Endothelial cell of umbilical vein (primary cell): Measurements from ENCODE around the gene FAM43A. TPM values are rescaled to one million over a fixed set of nuclear protein-coding genes. Genes with fewer than 3 reads are reported as not detected.

ENCODE experiments used
- BruUV-seq: library from RNA; stranded (reverse); fragments of 400-500 nt; replicated peaks from 2 replicates; lab custom pipeline; 2021; lab: Mats Ljungman, UMichigan
- CTCF ChIA-PET: fragments of 300-600, 350-600 bp; sonication (Branson Sonifier 250); formaldehyde crosslinking; loops from one replicate; lab custom pipeline; 2021; ENCODE audit warnings: antibody characterized with exemption, inconsistent platforms; lab: Charles Lee
- POLR2A ChIA-PET: fragments of 300-600, 350-600 bp; sonication (Branson Sonifier 250); formaldehyde crosslinking; loops from one replicate; lab custom pipeline; 2021; ENCODE audit warnings: antibody characterized with exemption, inconsistent platforms; lab: Charles Lee
- DNase-seq: peaks from one replicate; pipeline ENCODE4 v3.0.0-alpha.2; 2011; ENCODE audit warnings: low read depth, low spot score
- FAIRE-seq: peaks from 2 replicates; lab custom pipeline; 2011; peaks lifted over from hg19 to GRCh38; lab: Jason Lieb, UNC
- H2AFZ ChIP-seq: 2 replicates; pipeline ENCODE4 v1.6.0; 2012; ENCODE audit warnings: low read depth, low read length, control low read depth, inconsistent platforms
- H3K27ac ChIP-seq: 2 replicates; pipeline ENCODE4 v1.5.1; 2011; ENCODE audit warnings: low read depth, mild to moderate bottlenecking, control low read depth, low read length, moderate library complexity; ENCODE audit not compliant: insufficient read depth
- H3K27me3 ChIP-seq, 2 experiments: 2 replicates each; pipeline versions ENCODE4 v1.6.0 to v1.6.1; 2011; ENCODE audit warnings: low read length in 2 of 2, mixed read lengths in 1 of 2; ENCODE audit not compliant: control insufficient read depth in 2 of 2, insufficient read depth in 2 of 2
- H3K36me3 ChIP-seq, 2 experiments: 2 replicates in 1 of 2; 3 replicates in 1 of 2; pipeline ENCODE4 v1.5.1; 2011; ENCODE audit warnings: low read length in 2 of 2, mild to moderate bottlenecking in 1 of 2, moderate library complexity in 1 of 2; ENCODE audit not compliant: control insufficient read depth in 2 of 2, insufficient read depth in 2 of 2; ENCODE audit errors: extremely low read depth in 1 of 2
- H3K4me1 ChIP-seq: 3 replicates; pipeline ENCODE4 v1.5.1; 2011; ENCODE audit warnings: mild to moderate bottlenecking, low read length; ENCODE audit not compliant: control insufficient read depth, insufficient read depth; ENCODE audit errors: extremely low read depth
- H3K4me2 ChIP-seq: 2 replicates; pipeline ENCODE4 v1.6.1; 2011; ENCODE audit warnings: low read length, control low read depth, mixed read lengths; ENCODE audit not compliant: insufficient read depth
- H3K4me3 ChIP-seq, 3 experiments: fragments of 200-600 bp in 1 of 3; sonication (generic), shearing (Covaris generic) in 1 of 3; replicated peaks in 1 of 3; 2 replicates each; pipeline ENCODE4 v1.5.1; 2011 to 2016; ENCODE audit warnings: control low read depth in 3 of 3, low read length in 3 of 3, mild to moderate bottlenecking in 2 of 3, inconsistent platforms in 1 of 3, low read depth in 1 of 3, moderate library complexity in 1 of 3; ENCODE audit not compliant: insufficient read depth in 1 of 3
- H3K79me2 ChIP-seq: 2 replicates; pipeline ENCODE4 v1.6.0; 2012; ENCODE audit warnings: low read length, inconsistent platforms; ENCODE audit not compliant: control insufficient read depth, insufficient read depth
- H3K9ac ChIP-seq: replicated peaks from 2 replicates; pipeline ENCODE3; 2011; ENCODE audit warnings: low read length, control low read depth; ENCODE audit not compliant: insufficient read depth; ENCODE audit errors: extremely low read depth
- H3K9me1 ChIP-seq: replicated peaks from 3 replicates; pipeline ENCODE4 v1.6.0; 2011; ENCODE audit warnings: mild to moderate bottlenecking, low read length; ENCODE audit not compliant: control insufficient read depth, insufficient read depth; ENCODE audit errors: extremely low read depth
- H3K9me3 ChIP-seq: replicated peaks from 2 replicates; pipeline ENCODE4 v1.5.1; 2012; ENCODE audit warnings: low read length, inconsistent platforms; ENCODE audit not compliant: control insufficient read depth, insufficient read depth
- H4K20me1 ChIP-seq: replicated peaks from 2 replicates; pipeline ENCODE3; 2011; ENCODE audit warnings: mild to moderate bottlenecking, low read length; ENCODE audit not compliant: control insufficient read depth, insufficient read depth; ENCODE audit errors: extremely low read depth
- FOS ChIP-seq: IDR thresholded peaks from 2 replicates; pipeline ENCODE4 v1.6.1; 2011; ENCODE audit warnings: mild to moderate bottlenecking, low read length, moderate library complexity, borderline replicate concordance; ENCODE audit not compliant: insufficient read depth
- MAX ChIP-seq: IDR thresholded peaks from 2 replicates; pipeline ENCODE4 v1.6.1; 2011; ENCODE audit not compliant: insufficient read depth, insufficient read length
- POLR2A ChIP-seq: IDR thresholded peaks from 2 replicates; pipeline ENCODE4 v1.6.1; 2012; ENCODE audit warnings: low read depth, mild to moderate bottlenecking, control low read depth, low read length
- POLR2AphosphoS5 ChIP-seq: IDR thresholded peaks from 2 replicates; pipeline ENCODE4 v1.6.1; 2012; ENCODE audit warnings: low read depth, mild to moderate bottlenecking, control low read depth, low read length, moderate library complexity; ENCODE audit not compliant: insufficient read depth
- dilution Hi-C: fragments of 300-500 bp; cut with MboI; formaldehyde crosslinking; loops from one replicate; pipeline ENCODE4 v1.15.0; 2019; ENCODE audit warnings: low sequenced_read_pairs; ENCODE audit not compliant: extremely low pct_ligation_motif_present
- intact Hi-C: fragments of 100-400 bp; cut with micrococcal nuclease; formaldehyde crosslinking; loops from one replicate; pipeline ENCODE4 v1.10.0; 2022
- polyA plus RNA-seq, 4 experiments: library from polyadenylated mRNA; depleted of rRNA in 3 of 4; stranded (reverse) in 3 of 4; unstranded in 1 of 4; fragments of >200 nt; gene quantifications; 2 replicates each; pipeline versions ENCODE4 v1.2.1 to v1.2.3, GENCODE V29; 2011 to 2012; ENCODE audit warnings: missing spikeins in 1 of 4
- total RNA-seq: library from RNA; stranded (reverse); gene quantifications from 2 replicates; pipeline ENCODE4 v1.2.3, GENCODE V29; 2021

The FAM43A gene
- total and polyA plus RNA-seq, 2 donors (not counting 3 experiments of a cell fraction or from before 2014, with no cell fraction given) = 244 to 307 TPM

- peak; percentile 74 for DNase-seq
Observed at GRCh38 chr3:194690501-194691372, 5.1 kb downstream of the FAM43A start.

More at GRCh38 chr3:194690501-194691372, 5.1 kb downstream of the FAM43A start:
- peak; percentile 62 for FAIRE-seq
- no peaks in the 10 kb centered on the region for H3K9me3 ChIP-seq
- dilution Hi-C loops (loop anchor here (25.0 kb wide), 1 partner anchor 422 kb away; no protein-coding TSS in a partner anchor), intact Hi-C loops (loop anchor here (1.0 kb wide), 3 partner anchors 79 to 570 kb away; no protein-coding TSS in a partner anchor)
- H2AFZ ChIP-seq = no peak overlapping the region
- peaks cover 19% of the 10 kb centered on the region for H3K4me1 ChIP-seq
- peak overlapping the region; percentile 2 for H3K9ac ChIP-seq
- H4K20me1 ChIP-seq = peaks cover 3% of the 10 kb centered on the region
- peak overlapping the region; percentile 62 for H3K27ac ChIP-seq
- no TSS peak for BruUV-seq
- H3K27me3 ChIP-seq = no peaks in the 10 kb centered on the region
- no peak overlapping the region for H3K4me3 ChIP-seq
- H3K9me1 ChIP-seq = no peaks in the 10 kb centered on the region
- CTCF ChIA-PET = interaction anchor here (0.9 to 2.1 kb wide), 16 partner anchors 8 to 581 kb away, joined by 3 to 16 read pairs (median 3); partner anchors contain the start of gene XXYLT1
- peaks cover 41% of the 10 kb centered on the region for H3K79me2 ChIP-seq
- TF ChIP-seq MAX (peak; percentile 22), POLR2AphosphoS5 (peak; percentile 30), POLR2A (peak; percentile 76), FOS (no peak)
- peak overlapping the region; percentile 33 for H3K4me2 ChIP-seq
- POLR2A ChIA-PET = interaction anchor here (0.6 to 4.6 kb wide), 18 partner anchors 19 to 471 kb away, joined by 3 to 42 read pairs (median 4); partner anchors contain the start of gene LSG1
- H3K36me3 ChIP-seq = peaks cover 20 to 25% of the 10 kb centered on the region in 2 experiments
